ENCODE measurements around the gene ADRB1. TPM values are rescaled to one million over a fixed set of nuclear protein-coding genes. Genes with fewer than 3 reads are reported as not detected.

ADRB1 gene
- polyA plus RNA-seq, 1 of the 3 experiments (the other 2 are of a cell fraction): not detected

DNA sequence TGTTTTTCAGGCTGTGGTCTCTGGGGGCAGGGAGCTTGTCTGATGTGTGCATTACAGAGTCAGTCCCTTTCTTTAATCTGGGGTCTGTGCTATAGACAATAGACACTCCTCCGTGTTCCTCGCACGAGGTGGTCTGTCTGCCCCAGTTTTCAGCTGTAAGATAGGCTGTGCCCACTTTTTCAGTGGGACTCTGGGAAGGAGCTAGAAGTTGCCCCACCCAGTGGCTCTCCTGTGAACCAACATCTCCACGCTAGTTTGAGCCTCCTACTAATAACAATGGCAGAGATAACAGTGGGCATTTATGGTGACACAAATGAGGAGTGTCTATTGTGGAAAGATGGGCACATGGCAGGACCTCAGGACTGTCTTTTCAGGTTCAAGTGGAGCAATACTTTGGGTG lies 44.0 kb downstream of the ADRB1 start:
- WGBS (ENCODE audit: low lambda C conversion rate): 83% methylated on average over 3 of the region's 4 CpGs
- no peaks in the 10 kb centered on the region for H3K79me2 ChIP-seq (ENCODE audit: insufficient read depth)
- no peaks in the 10 kb centered on the region for H3F3A ChIP-seq (replicated peaks; ENCODE audit: insufficient read depth)
- H3K4me2 ChIP-seq: no peak overlapping the region
- no peaks in the 10 kb centered on the region for H4K20me1 ChIP-seq (ENCODE audit: insufficient read depth)
- H3K27me3 ChIP-seq (ENCODE audit: insufficient read depth): no peaks in the 10 kb centered on the region
- CTCF ChIA-PET: interaction anchor here (0.6 to 3.1 kb wide), 2 partner anchors 15 to 78 kb away, joined by 3 to 16 read pairs; no protein-coding TSS in a partner anchor
- H3K36me3 ChIP-seq (replicated peaks in 1 of 2; ENCODE audit: control insufficient read depth in 1 of 2, insufficient read depth in 2 of 2, low read length in 1 of 2): no peaks in the 10 kb centered on the region
- POLR2A ChIA-PET: no interaction called here
- no peaks in the 10 kb centered on the region for H3K4me1 ChIP-seq (ENCODE audit: control insufficient read depth in 1 of 2, insufficient read depth in 2 of 2, low read depth in 1 of 2, low read length in 1 of 2)
- DNase-seq: no peak
- H3K27ac ChIP-seq (ENCODE audit: low read depth in 2 of 2, low read length in 1 of 2): no peak overlapping the region
- no peak overlapping the region for H3K9ac ChIP-seq
- no peak for TF ChIP-seq POLR2AphosphoS5 (IDR thresholded peaks at IDR 0.05; ENCODE audit: low read depth, low read length)
- TF ChIP-seq, protein P1, sequence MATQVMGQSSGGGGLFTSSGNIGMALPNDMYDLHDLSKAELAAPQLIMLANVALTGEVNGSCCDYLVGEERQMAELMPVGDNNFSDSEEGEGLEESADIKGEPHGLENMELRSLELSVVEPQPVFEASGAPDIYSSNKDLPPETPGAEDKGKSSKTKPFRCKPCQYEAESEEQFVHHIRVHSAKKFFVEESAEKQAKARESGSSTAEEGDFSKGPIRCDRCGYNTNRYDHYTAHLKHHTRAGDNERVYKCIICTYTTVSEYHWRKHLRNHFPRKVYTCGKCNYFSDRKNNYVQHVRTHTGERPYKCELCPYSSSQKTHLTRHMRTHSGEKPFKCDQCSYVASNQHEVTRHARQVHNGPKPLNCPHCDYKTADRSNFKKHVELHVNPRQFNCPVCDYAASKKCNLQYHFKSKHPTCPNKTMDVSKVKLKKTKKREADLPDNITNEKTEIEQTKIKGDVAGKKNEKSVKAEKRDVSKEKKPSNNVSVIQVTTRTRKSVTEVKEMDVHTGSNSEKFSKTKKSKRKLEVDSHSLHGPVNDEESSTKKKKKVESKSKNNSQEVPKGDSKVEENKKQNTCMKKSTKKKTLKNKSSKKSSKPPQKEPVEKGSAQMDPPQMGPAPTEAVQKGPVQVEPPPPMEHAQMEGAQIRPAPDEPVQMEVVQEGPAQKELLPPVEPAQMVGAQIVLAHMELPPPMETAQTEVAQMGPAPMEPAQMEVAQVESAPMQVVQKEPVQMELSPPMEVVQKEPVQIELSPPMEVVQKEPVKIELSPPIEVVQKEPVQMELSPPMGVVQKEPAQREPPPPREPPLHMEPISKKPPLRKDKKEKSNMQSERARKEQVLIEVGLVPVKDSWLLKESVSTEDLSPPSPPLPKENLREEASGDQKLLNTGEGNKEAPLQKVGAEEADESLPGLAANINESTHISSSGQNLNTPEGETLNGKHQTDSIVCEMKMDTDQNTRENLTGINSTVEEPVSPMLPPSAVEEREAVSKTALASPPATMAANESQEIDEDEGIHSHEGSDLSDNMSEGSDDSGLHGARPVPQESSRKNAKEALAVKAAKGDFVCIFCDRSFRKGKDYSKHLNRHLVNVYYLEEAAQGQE (IDR thresholded peaks at IDR 0.05; ENCODE audit: low read depth, low read length): no peak
- no peak for TF ChIP-seq FOSL2 (IDR thresholded peaks at IDR 0.05; ENCODE audit: borderline replicate concordance, low read depth)
- no peak for TF ChIP-seq TCF12 (IDR thresholded peaks at IDR 0.05)
- no peak for TF ChIP-seq GABPA (IDR thresholded peaks at IDR 0.05; ENCODE audit: low read depth)
- TF ChIP-seq FOXM1 (IDR thresholded peaks at IDR 0.05; ENCODE audit: low read depth): no peak
- no peak for TF ChIP-seq CTCF (IDR thresholded peaks at IDR 0.05)
- TF ChIP-seq RAD21 (IDR thresholded peaks at IDR 0.05; ENCODE audit: low read length): no peak
- TF ChIP-seq EP300 (IDR thresholded peaks at IDR 0.05; ENCODE audit: borderline replicate concordance in 1 of 2, low read depth in 1 of 2, low read length in 1 of 2): no peak
- no peaks in the 10 kb centered on the region for H3K9me2 ChIP-seq
- H3K4me3 ChIP-seq (ENCODE audit: low read depth in 2 of 2, low read length in 1 of 2): no peak overlapping the region
- H3K9me3 ChIP-seq: no peaks in the 10 kb centered on the region
- H2AFZ ChIP-seq (ENCODE audit: low read depth): no peak overlapping the region

DNA sequence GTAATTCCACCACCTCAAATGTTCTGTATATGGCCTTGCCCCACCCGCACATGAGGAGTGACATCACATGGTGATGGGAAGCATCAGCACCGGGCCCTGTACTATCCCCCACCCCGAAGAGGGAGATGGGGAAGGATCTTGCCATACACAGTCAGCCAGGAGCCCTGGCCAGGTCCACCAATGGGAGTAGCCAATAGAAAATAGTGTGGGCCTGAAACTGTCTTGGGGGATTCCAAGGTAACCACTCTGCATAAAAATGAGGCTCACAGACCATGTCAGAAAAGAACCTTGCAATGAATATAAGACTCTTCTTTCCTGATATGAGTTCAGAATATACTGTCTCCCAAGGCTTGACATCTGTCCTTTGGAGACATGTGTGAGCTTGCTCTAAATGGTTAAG lies 51.1 kb downstream of the ADRB1 start:
- POLR2A ChIA-PET: no interaction called here
- TF ChIP-seq USF1 (IDR thresholded peaks at IDR 0.05; ENCODE audit: borderline replicate concordance, low read depth) (no peak), SIN3A (IDR thresholded peaks at IDR 0.05; ENCODE audit: borderline replicate concordance, low read depth, low read length) (no peak), MEF2A (IDR thresholded peaks at IDR 0.05; ENCODE audit: borderline replicate concordance, low read depth) (no peak), YY1 (IDR thresholded peaks at IDR 0.05; ENCODE audit: low read depth) (no peak), TEAD4 (IDR thresholded peaks at IDR 0.05; ENCODE audit: borderline replicate concordance, insufficient read depth) (no peak), EP300 (IDR thresholded peaks at IDR 0.05; ENCODE audit: borderline replicate concordance in 1 of 2, low read depth in 1 of 2, low read length in 1 of 2) (no peak), JUND (IDR thresholded peaks at IDR 0.05) (no peak)
- TF ChIP-seq, protein P1 (IDR thresholded peaks at IDR 0.05; ENCODE audit: low read depth, low read length): no peak
- TF ChIP-seq, protein P2, sequence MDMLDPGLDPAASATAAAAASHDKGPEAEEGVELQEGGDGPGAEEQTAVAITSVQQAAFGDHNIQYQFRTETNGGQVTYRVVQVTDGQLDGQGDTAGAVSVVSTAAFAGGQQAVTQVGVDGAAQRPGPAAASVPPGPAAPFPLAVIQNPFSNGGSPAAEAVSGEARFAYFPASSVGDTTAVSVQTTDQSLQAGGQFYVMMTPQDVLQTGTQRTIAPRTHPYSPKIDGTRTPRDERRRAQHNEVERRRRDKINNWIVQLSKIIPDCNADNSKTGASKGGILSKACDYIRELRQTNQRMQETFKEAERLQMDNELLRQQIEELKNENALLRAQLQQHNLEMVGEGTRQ (IDR thresholded peaks at IDR 0.05; ENCODE audit: borderline replicate concordance, low read depth, low read length): no peak

More for the DNA sequence above, 51.1 kb downstream of the ADRB1 start:
- Histone ChIP-seq H3K79me2 (ENCODE audit: insufficient read depth) (no peaks in the 10 kb centered on the region), H3K4me1 (ENCODE audit: control insufficient read depth in 1 of 2, insufficient read depth in 2 of 2, low read depth in 1 of 2, low read length in 1 of 2) (peaks cover 0 to 5% of the 10 kb centered on the region in 2 experiments; a peak in 2 of 4 replicates), H3K9me2 (no peaks in the 10 kb centered on the region), H3K4me3 (ENCODE audit: low read depth in 2 of 2, low read length in 1 of 2) (no peak overlapping the region), H2AFZ (ENCODE audit: low read depth) (no peak overlapping the region), H3K27ac (ENCODE audit: low read depth in 2 of 2, low read length in 1 of 2) (no peak overlapping the region), H3K9ac (no peak overlapping the region), H3K27me3 (ENCODE audit: insufficient read depth) (peaks cover 5% of the 10 kb centered on the region; the same call in 1 of the 2 replicates), H3F3A (replicated peaks; ENCODE audit: insufficient read depth) (no peaks in the 10 kb centered on the region), H3K9me3 (no peaks in the 10 kb centered on the region), H3K4me2 (no peak overlapping the region), H4K20me1 (ENCODE audit: insufficient read depth) (no peaks in the 10 kb centered on the region), H3K36me3 (replicated peaks in 1 of 2; ENCODE audit: control insufficient read depth in 1 of 2, insufficient read depth in 2 of 2, low read length in 1 of 2) (no peaks in the 10 kb centered on the region)
- DNase-seq: no peak
- 70% methylated on average over 2 of the region's 3 CpGs for WGBS (ENCODE audit: low lambda C conversion rate)
- CTCF ChIA-PET: interaction anchor here (0.8 to 1.9 kb wide), 4 partner anchors 8 to 390 kb away, joined by 3 to 4 read pairs (median 4); no protein-coding TSS in a partner anchor

All from SK-N-SH (cell line).